Activated CD8-positive, alpha-beta memory T cell treated with anti-CD3 and anti-CD28 coated beads, Interleukin-2, amount 50 U/mL, for 24 hours (primary cell): ENCODE results near the gene PPP2R5B.

ENCODE experiments used
- DNase-seq: peaks from one replicate; pipeline ENCODE4 v3.0.0-alpha.2; 2020; ENCODE audit errors: extremely low read depth

PPP2R5B gene

DNA sequence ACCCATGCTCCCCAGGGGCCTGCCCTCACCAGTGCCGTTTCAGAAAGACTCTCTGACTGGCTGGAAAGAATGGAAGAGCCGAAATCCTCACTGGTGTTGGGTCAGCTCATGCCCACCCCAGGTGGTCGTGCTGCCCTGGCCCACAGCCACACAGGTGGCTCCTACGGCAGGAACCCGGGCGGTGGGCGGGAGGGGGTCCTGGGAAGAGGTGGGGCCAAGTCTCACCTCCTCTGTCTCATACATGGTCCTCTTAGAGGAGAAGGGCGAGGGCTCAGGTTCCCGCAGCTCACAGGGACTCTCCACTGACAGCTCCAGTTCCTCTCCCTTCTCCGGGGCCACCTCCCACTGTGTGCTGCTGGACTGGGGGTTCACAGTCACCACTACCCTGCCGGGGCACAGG lies 15.7 kb upstream of the PPP2R5B start:
- DNase-seq: no peak

DNA sequence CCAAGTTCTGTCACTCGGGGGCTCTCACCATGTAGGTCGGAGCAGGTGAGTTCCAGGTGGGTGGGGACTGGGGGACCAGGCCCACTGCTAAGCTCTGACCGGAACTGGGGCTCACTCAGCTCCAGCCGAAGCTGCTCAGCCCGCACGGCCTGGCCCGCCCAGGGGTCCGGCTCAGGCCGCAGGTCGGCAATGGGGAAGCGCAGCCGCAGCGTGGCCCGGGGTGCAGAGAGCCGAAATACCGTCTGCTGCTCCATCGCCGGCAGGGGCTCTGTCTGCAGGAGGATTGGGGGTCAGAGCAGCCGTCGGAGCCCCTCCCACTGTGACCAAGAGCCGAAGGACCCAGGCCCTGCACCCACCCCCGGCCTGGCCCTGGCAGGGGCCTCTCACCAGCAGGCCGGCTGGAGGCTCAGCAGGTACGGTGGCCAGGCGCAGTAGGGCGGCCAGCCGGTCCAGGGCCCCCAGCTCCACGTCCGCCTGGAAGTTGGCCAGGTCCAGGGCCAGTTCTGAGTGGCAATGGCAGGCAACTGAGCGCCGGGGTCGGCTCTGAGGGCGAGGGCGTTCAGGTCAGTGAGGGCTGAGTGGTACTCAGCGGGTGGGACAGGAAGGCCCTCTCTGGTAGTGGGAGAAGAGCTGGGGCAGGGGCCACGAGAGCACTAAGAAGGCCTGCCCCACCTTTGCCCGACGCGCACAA lies 14.7 kb upstream of the PPP2R5B start:
- DNase-seq: no peak

DNA sequence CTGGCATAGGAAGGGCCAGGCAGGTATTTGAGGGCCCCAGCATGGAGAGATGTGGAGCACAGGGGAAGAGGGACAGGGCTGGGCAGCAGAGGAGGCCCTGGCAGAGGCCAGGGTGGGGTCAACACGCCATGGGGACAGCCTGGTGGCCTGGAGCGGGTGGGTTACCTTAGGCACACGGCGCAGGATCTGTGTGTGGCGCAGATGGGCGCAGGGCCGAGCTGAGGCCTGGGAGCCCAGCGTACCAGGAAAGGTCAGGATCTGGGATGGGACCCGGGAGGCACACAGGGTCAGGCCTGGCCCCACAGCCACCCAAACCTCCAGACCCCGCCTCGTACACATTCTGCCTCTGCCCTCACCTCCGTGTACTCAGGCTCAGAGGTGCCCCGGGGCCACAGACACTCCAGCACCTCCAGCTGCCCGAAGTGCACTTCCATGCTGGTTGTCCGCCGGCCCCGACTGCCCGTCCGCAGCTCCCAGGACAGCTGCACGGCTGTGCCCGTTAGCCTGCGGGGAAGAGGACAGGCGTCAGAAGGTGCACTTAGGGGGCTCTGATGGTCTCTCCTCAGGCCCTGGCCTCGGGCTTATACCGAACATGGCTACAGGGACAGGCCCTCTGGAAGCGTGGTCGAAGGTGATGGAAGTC lies 13.9 kb upstream of the PPP2R5B start:
- DNase-seq: no peak

DNA sequence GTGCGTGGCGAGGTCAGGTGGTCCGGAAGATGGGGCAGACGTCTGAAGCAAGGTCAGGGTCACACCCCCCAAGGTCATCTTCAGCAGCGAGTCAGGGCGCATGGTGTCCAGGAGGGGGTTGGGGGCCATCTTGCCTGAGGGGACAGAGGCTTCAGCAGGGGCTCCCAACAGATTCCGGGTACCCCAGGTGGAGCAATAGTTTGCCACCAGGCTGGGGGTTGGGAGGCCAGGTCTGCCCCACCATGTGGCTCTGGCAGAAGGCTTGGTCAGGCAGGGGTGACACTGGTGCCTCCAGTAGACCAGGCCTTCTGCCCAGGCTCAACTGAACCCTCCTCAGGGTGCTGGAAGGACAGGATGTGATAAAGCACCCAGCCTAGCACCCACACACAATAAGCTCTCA lies 13.3 kb upstream of the PPP2R5B start:
- no peak for DNase-seq

DNA sequence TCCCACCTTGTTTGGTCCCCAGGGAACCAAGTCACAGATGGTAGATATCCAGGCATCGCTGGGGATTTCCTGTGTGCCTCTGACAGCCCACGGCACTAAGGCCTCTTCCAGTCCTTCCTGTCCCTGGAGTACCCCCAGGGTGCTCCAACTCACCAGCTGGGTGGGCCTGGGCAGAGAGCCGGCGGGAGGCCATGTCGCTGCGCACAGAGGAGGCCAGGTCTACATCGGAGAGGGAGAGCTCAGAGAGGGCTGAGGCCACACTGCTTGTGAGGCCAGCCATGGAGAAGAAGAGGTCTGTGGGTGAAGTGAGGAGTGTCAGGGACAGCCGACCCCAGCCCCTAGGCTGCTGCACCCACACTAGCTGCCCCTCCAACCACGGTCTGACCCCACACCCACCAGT lies 12.8 kb upstream of the PPP2R5B start:
- DNase-seq: no peak

DNA sequence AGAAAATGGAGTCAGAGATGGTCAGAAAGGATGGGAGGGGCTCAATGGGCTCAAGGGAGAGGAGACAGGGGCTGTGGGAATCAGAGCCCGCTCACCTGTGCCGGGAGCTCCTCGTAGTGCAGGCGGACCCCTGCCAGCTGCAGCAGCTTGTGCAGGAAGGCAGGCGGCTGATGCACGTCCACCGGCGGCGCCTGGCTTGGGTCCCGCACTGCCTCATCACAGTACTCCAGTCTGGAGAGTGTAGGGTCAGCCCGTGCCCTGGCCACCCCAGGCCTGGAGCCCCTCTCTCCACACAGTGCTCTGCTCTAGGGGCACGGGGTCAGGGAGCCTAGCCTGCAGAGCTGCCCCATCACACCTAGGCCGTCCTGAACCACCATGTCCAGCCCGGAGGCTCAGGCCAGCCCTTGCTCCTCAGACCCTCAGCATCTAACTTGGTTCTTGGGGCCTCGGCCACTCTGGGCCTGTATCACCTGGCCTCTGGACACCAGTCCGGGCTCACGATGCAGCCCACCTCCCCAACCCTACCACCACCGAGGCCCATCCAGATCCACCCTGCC lies 11.2 kb upstream of the PPP2R5B start:
- no peak for DNase-seq

DNA sequence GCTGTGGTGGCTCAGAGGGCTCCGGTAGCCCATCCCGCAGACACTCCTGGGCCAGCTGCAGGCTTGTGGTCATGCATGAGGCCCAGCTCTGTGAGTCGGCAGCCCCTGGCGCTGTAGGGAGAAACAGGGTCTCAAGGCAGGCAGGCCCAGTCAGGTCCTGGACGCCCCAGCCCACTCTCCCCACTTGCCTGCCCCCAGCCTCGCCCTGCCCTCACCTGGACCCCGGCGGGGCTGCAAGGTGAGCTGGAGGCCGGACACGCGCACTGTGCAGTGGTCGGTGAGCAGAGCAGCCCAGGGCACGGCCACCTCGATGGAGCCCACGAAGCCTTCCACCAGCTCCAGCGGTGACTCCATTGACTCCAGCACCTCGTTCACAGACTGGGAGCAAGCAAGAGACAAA lies 10.4 kb upstream of the PPP2R5B start:
- no peak for DNase-seq

DNA sequence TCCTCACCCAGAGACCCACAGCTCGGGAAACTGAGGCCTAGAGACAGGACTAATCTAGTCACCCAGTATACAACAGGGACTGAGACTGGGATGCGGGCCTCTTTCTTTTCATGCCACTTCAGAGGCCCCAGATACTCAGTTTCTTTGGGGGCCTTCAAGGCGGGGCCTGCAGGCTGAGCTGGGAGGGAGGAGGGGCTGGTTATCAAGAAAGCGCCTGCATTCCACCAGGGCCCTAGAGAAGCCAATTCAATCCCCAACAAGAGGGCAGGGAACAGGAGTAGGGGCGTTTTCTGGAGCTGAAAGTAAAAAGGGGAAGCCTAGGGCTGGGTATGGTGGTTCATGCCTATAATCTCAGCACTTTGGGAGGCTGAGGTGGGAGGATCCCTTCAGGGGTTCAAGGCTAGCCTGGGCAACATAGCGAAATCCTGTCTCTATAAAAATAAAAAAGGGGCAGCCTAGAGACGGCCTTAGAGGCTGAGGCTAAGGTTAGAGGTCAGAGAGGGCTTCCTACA lies 9.1 kb upstream of the PPP2R5B start:
- DNase-seq: no peak

DNA sequence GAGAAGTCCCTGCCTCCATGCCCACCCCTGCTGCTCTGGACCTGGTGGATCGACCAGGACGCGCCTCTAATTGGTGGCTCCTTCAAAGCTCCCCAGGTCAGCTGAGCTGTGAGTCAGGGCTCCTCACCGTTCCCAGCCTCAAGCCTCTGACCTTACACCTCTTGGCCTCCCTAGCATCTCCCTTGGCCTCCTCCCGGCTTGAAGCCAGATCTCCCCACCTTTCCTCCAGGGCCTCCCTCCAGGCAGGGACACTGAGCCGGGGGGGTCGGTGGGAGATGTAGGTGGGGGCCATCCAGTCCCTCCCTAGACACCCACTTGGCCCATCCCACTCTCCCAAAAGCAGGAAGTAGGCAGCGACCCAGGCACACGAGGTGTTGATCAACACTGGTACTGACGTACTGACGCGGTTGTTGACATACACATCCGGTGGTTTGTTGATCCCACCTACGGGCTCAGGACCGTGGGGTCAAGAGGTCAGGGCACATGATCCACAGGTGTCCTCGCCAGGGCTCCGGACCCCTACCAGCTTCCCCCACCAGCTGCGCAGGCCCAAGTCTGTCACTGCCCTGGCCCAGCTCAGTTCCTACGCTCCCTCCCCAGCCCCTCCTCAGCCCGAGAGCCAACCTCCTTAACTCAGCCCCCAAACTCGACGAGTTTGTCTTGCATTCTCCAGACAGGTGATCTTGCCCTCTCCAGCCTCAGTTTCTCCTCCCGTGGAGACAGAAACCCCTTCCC lies 8.3 kb upstream of the PPP2R5B start:
- DNase-seq: no peak

DNA sequence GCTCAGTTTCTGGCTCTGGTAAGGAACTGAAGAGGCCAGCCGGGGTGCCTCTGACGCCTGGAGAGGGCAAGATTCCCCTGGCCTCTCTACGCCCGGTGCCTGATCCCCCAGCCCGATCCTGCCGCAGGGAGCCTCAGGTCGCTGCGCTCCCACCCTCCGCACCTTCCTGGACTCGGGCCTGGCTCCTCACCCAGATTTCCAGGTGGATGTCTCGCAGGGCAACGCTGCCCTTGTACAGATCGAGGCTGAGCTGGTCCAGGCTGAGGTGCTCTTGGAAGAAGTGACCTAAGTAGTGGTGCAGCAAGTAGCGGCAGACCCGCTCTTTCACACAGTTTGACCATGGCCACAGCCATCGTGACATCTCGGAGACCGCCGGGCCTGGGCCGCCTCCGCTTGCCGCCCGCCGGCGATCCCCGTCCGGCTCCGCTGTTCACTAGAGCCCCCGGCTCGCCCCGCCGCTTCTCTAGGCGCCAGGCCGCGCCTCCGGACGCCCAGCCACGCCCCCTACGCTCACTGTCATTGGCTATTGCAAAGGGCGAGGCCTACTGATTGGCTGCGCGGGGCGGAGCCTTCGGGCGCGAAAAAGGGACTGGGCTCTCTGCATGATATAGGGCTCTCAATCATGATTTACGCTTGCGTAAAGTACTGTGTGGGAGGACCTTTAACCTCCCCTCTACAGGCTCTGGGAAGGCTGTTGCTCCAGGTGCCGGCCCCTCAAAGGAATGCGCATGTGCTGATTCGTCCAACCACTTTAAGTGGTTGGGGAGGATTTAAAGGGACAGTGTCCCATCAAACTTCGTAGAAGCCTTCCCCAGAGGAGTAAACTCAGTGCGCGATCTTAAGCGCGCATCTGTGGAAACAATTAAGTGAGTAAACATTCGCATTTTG lies 7.5 kb upstream of the PPP2R5B start, which contains the start of gene ATG2A:
Gene ATG2A (minus strand): TSS at position 435 of the 888 bp plus-strand sequence. CDS start 74 bp downstream, at position 361.
- peak; percentile 97 for DNase-seq

DNA sequence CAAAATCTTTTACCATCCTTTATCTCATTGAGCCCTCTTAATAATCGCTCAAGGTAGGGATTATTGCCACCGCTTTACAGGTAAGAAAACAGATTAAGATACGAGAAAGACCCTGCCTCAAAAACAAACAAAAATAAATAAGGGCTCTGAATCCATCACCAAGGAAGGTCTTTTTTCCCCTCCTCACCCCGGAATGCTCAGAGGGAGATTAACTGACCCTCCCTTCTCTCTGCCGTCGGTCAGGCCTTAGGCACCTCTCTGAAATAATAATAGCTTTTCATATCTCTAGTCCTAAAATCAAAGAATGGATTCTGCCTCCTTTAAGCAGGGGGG lies 6.9 kb upstream of the PPP2R5B start:
- no peak for DNase-seq

DNA sequence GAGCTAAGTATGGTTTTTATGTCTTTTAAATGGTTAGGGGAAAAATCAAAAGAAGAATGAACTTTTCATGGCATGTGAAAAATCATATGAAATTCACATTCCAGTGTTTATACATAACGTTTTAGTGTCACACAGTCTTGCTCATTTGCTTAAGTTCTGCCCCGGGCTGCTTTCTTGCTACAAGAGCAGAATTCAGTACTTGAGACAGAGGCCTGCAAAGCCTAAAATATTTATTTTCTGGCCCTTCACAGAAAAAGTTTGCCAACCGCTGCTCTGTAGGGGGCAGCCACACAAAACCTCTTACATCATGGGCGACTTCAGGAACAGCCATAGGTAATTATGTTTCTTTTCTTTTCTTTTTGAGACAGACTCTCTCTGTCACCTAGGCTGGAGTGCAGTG lies 6.5 kb upstream of the PPP2R5B start:
- DNase-seq: no peak

DNA sequence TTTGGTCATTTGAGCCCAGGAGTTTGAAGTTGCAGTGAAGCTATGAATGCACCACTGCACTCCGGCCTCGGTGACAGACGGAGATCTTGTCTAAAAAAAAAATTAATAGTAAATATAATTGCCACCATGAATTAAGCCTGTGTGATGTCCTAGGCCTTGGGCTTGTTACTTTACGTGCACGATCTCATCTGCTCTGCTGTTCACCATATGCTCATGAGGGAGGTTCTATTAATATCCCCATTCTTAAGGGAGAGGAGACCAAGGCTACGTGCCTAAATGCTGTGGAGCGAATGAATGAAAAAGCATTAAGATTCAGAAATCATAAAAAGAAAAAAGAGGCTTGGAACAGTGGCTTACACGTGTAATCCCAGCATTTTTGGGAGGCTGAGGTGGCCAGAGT lies 4.9 kb upstream of the PPP2R5B start:
- DNase-seq: no peak

DNA sequence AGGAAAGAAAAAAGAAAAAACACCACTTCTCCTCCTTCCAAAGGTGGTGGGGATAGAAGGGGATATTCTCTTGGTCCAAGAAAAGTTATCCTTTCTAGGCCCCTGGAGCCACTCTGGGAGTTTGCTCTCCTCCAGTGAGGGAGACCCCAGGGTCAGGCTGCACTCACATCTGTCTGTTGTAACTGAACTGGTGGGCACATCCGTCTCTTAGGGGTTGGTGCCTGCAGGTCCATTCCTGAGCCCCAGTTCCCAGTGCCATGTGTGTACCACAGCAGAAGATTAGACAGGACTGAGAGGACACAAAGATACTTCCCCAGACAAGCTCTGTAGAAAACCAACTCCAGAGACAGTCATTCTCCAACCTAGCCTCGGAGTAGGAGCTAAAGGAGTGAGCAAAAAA lies 4.4 kb upstream of the PPP2R5B start:
- no peak for DNase-seq

DNA sequence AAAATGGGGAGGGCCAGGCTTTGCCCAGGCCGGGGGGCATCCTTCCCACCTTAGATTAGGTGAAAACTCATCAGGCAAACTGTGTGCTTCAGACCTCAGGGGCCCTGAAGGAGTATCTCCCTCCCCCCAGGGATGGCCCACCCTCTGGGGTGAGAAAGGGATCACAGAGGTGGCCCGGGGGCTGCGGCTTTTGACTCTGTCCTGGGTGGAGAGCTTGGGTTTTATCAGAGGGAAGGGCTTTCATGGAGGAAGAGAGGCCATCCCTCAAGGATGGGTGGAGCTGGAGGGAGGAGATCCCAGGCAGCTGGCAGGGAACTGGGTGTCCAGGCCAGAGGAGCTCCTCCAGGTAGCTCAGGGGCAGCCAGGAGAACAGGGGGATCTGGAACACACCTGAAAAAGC lies 3.1 kb upstream of the PPP2R5B start:
- no peak for DNase-seq

DNA sequence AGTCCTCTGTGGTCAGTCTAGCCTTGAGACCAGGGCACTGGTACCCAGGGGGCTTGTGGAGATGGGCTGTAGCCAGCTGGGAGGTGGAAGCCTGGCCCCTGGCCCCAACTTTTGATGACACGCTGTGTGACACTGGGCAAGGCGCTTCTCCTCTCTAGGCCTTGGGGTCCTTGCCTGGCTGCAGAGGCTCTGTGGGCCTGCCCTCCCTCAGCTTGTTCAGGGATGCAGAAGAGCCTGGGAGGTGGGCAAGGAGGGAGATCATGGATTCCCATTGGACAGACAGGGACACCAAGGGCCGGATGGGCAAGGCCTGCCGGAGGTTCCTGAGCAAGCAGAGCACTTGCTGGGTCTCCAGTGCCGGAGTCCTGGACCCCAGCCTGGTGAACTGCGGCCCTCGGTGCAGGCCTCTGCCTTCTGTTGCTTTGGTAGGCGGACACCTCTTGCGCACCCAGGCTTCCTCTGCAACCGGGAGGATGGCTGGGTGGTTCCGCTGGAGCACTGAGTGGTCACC lies 1.3 kb upstream of the PPP2R5B start:
- DNase-seq: no peak

DNA sequence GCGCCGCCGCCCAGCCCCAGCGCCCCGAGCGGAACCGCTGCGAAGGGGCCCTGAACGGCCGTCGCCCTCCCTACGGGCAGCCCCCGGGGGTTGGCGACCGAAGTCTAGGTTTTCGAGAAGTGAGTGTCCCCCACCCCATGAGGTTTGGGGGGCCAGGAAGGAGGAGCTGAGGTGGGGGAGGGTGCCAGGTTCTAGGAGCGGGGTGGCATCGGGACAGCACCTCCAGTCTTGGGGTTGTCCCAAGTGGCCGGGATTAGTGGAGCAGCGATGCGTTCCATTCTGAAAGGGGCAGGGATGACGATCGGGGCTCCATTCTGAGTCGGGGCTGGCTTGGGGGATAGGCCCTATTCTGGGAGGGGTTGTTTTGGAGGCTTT lies 408 bp downstream of the PPP2R5B start:
- DNase-seq: no peak

DNA sequence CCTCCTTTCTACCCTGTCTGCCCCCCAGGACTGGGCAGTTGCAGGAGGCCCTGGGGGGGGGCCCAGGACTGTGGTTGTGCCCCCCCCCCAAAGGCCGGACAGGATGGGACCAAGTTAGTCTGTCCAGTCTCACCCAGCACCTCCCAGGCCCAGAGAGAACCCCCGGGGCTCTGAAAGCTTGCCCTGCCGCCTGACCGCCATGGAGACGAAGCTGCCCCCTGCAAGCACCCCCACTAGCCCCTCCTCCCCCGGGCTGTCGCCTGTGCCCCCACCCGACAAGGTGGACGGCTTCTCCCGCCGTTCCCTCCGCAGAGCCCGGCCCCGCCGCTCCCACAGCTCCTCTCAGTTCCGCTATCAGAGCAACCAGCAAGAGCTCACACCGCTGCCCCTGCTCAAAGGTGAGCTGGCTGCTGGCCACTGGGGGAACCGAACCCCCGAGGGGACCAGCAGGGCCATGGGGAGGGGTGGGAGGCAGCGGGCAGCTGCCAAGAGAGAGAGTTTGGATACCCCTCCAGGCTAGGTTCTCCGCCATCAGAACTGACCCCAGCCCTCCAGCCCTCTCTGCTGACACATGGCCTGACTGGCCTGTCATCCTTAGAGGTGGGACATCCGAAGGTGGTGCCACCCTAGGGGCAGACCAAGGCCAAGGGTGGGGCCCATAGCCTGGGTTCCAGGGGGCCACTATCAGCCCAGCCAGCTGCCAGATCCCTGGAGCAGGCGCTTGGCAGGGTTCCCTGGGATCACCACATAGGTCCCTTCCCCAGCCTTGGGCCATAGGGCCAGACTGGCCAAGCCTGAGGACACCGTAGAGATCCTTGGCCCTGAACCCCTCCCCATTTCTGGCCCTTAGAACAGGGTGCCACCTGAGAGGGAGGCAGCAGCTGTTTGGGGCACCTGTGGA lies 1.3 kb downstream of the PPP2R5B start:
- no peak for DNase-seq

DNA sequence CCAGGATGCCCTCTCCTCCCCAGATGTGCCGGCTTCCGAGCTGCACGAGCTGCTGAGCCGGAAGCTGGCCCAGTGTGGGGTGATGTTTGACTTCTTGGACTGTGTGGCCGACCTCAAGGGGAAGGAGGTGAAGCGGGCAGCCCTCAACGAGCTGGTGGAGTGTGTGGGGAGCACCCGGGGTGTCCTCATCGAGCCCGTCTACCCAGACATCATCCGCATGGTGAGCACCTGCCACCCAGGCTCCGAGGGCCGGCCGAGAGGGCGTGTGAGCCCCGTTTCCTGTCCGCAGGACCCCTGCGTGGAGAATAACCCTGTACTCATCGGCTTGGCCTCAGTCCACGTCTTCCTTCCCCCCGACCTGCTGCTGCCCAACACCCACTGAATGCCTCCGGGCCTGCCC lies 2.2 kb downstream of the PPP2R5B start:
- DNase-seq: no peak

DNA sequence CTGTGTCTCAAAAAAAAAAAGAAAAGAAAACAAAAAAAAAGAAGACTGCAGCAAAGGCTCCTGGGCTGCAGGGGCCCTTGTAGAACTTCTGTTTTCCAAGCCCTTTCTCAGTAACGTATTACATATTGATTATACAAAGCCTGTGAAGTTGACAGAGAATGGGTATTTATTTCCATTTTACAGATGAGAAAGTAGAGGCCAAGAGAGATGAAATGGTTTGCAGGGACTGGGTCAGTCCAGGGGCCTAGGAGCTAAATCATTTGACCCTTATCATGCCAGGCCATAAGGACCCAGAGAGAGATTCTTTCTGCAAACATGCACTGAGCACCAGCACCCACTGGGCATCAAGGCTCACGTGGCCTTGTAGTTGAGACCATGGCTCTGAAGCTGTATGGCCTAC lies 4.5 kb downstream of the PPP2R5B start:
- no peak for DNase-seq
